T-helper 17 cell (primary cell): ENCODE results near the gene ZNF335. TPM values are rescaled to one million over a fixed set of nuclear protein-coding genes. Genes with fewer than 3 reads are reported as not detected.
"Not testable (repeated sequence)": the region's sequence is repeated elsewhere in the genome, so short reads cannot be mapped to it uniquely, and the experiment has no call there.

ENCODE experiments used
- ATAC-seq: fragments of 150-1000 bp; cut with Tn5 transposase; 2 replicates; pipeline ENCODE4 v1.10.0; 2021; ENCODE audit warnings: mild to moderate bottlenecking, moderate library complexity
- DNase-seq, 3 donors: peaks; one replicate each; pipeline versions ENCODE4 v3.0.0 to v3.0.0-alpha.2; 2020 to 2021
- H3K9me3 ChIP-seq: one replicate; pipeline ENCODE4 v1.7.0; 2013; ENCODE audit warnings: low read length, mild to moderate bottlenecking; ENCODE audit not compliant: control insufficient read depth, poor library complexity, severe bottlenecking
- H3K27ac Mint-ChIP-seq: one replicate; pipeline ENCODE4 v1.8.0; 2022; ENCODE audit warnings: mild to moderate bottlenecking, moderate library complexity, mixed read lengths
- H3K27me3 Mint-ChIP-seq: one replicate; pipeline ENCODE4 v1.8.0; 2022; ENCODE audit warnings: mixed read lengths
- H3K36me3 Mint-ChIP-seq: one replicate; pipeline ENCODE4 v1.8.0; 2022; ENCODE audit warnings: low read depth, mixed read lengths
- H3K4me1 Mint-ChIP-seq: one replicate; pipeline ENCODE4 v1.8.0; 2022; ENCODE audit warnings: mild to moderate bottlenecking, mixed read lengths
- H3K4me3 Mint-ChIP-seq: one replicate; pipeline ENCODE4 v1.8.0; 2022; ENCODE audit warnings: mild to moderate bottlenecking, moderate library complexity, mixed read lengths
- total RNA-seq, 4 donors: library from RNA in 2 of 4; stranded (reverse) in 2 of 4; gene quantifications; one replicate each; pipeline ENCODE4 v1.2.3 and lab custom pipeline; 2022 to 2026

Gene ZNF335
- total RNA-seq, 2 donors from 2014 or later: 95.1 to 129 TPM

- peak overlapping the region; percentile 86 for H3K4me3 Mint-ChIP-seq
- no peaks in the 10 kb centered on the region for H3K36me3 Mint-ChIP-seq
- no peaks in the 10 kb centered on the region for H3K9me3 ChIP-seq
- H3K27me3 Mint-ChIP-seq: peaks cover 9% of the 10 kb centered on the region
- no peak overlapping the region for H3K27ac Mint-ChIP-seq
- ATAC-seq (no peak), DNase-seq (no peak)
- H3K4me1 Mint-ChIP-seq: peaks cover 10% of the 10 kb centered on the region
Measured at GRCh38 chr20:45909817-45910669, 62.0 kb downstream of the ZNF335 start.

- ATAC-seq: no peak
- H3K9me3 ChIP-seq: no peaks in the 10 kb centered on the region
- DNase-seq: no peak
- Mint-ChIP-seq H3K4me1 (peaks cover 10% of the 10 kb centered on the region), H3K36me3 (no peaks in the 10 kb centered on the region), H3K27ac (no peak overlapping the region), H3K27me3 (peaks cover 4% of the 10 kb centered on the region), H3K4me3 (no peak overlapping the region)
Measured at GRCh38 chr20:45909336-45909808, 62.6 kb downstream of the ZNF335 start.

- Mint-ChIP-seq H3K27ac (no peak overlapping the region), H3K4me3 (no peak overlapping the region), H3K36me3 (no peaks in the 10 kb centered on the region), H3K27me3 (no peaks in the 10 kb centered on the region), H3K4me1 (peaks cover 10% of the 10 kb centered on the region)
- no peak for ATAC-seq
- DNase-seq: no peak
- no peaks in the 10 kb centered on the region for H3K9me3 ChIP-seq
Measured at GRCh38 chr20:45908084-45908483, 63.9 kb downstream of the ZNF335 start.

- no peaks in the 10 kb centered on the region for H3K36me3 Mint-ChIP-seq
- no peaks in the 10 kb centered on the region for H3K9me3 ChIP-seq
- no peak overlapping the region for H3K27ac Mint-ChIP-seq
- ATAC-seq (no peak), DNase-seq (no peak)
- peaks cover 10% of the 10 kb centered on the region for H3K4me1 Mint-ChIP-seq
- no peaks in the 10 kb centered on the region for H3K27me3 Mint-ChIP-seq
- H3K4me3 Mint-ChIP-seq: no peak overlapping the region
Measured at GRCh38 chr20:45907219-45907948, 64.6 kb downstream of the ZNF335 start.

GRCh38 chr20:45905505-45906079 lies 66.4 kb downstream of the ZNF335 start:
- Mint-ChIP-seq H3K4me3 (no peak overlapping the region), H3K36me3 (no peaks in the 10 kb centered on the region), H3K4me1 (peaks cover 1% of the 10 kb centered on the region), H3K27me3 (no peaks in the 10 kb centered on the region), H3K27ac (no peak overlapping the region)
- ATAC-seq (no peak), DNase-seq (no peak)
- H3K9me3 ChIP-seq: no peaks in the 10 kb centered on the region

- no peaks in the 10 kb centered on the region for H3K27me3 Mint-ChIP-seq
- H3K27ac Mint-ChIP-seq: no peak overlapping the region
- no peak for DNase-seq
- no peak overlapping the region for H3K4me3 Mint-ChIP-seq
- ATAC-seq: no peak
- no peaks in the 10 kb centered on the region for H3K4me1 Mint-ChIP-seq
- no peaks in the 10 kb centered on the region for H3K36me3 Mint-ChIP-seq
- H3K9me3 ChIP-seq: no peaks in the 10 kb centered on the region
Measured at GRCh38 chr20:45904583-45905504, 67.2 kb downstream of the ZNF335 start.

- no peaks in the 10 kb centered on the region for H3K9me3 ChIP-seq
- ATAC-seq (no peak), DNase-seq (no peak)
- H3K27ac Mint-ChIP-seq: no peak overlapping the region
- H3K4me1 Mint-ChIP-seq: peaks cover 5% of the 10 kb centered on the region
- no peaks in the 10 kb centered on the region for H3K36me3 Mint-ChIP-seq
- no peaks in the 10 kb centered on the region for H3K27me3 Mint-ChIP-seq
- no peak overlapping the region for H3K4me3 Mint-ChIP-seq
Measured at GRCh38 chr20:45902199-45902701, 69.8 kb downstream of the ZNF335 start.

- not testable (repeated sequence) for H3K36me3 Mint-ChIP-seq, H3K4me1 Mint-ChIP-seq, DNase-seq, H3K27ac Mint-ChIP-seq, H3K9me3 ChIP-seq, H3K4me3 Mint-ChIP-seq, H3K27me3 Mint-ChIP-seq, ATAC-seq
Measured at GRCh38 chr20:45901332-45901731, 70.7 kb downstream of the ZNF335 start.

GRCh38 chr20:45899046-45899835 lies 72.8 kb downstream of the ZNF335 start:
- no peaks in the 10 kb centered on the region for H3K9me3 ChIP-seq
- H3K4me1 Mint-ChIP-seq: peaks cover 5% of the 10 kb centered on the region
- no peak overlapping the region for H3K4me3 Mint-ChIP-seq
- no peaks in the 10 kb centered on the region for H3K27me3 Mint-ChIP-seq
- ATAC-seq (no peak), DNase-seq (no peak)
- no peaks in the 10 kb centered on the region for H3K36me3 Mint-ChIP-seq
- no peak overlapping the region for H3K27ac Mint-ChIP-seq
